ENCODE results near the gene CLCF1.

The CLCF1 gene

DNA sequence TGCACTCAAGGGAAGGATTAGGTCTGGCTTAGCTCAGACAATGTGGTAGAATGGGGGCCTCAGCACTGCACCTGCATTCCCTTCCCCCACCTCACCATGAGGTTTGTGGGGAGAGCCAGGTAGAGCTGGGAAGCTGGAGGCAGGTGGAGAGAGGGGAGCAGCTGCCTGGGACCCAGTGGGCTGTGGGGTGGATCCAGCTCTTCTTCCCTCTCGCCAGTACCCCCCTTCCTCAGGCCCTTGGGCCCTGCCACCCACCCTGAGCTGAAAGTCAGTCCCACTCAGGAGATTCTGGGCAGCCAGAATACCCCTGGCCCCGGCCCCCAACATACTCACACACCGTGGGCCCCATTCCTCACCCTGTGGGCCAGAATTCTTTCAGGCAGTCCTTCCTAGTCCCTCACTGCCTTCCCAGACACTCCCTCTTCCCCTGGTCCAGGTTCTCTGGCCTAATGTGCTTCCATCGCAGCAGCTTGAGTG, 17.0 kb downstream of the CLCF1 start:
- peaks cover 53% of the 10 kb centered on the region for H3K4me1 ChIP-seq (ENCODE audit: control insufficient read depth, insufficient read depth, low read length)
- no peaks in the 10 kb centered on the region for H3K36me3 ChIP-seq (ENCODE audit: control insufficient read depth, insufficient read depth, low read length, severe bottlenecking)
- no peaks in the 10 kb centered on the region for H3K9me3 ChIP-seq (ENCODE audit: control insufficient read depth, low read length)
- no peak for DNase-seq (ENCODE audit: low read depth)
- no peak overlapping the region for H3K4me3 ChIP-seq (ENCODE audit: low read length)
- H3K27me3 ChIP-seq (replicated peaks; ENCODE audit: control insufficient read depth, insufficient read depth, low read length) = no peaks in the 10 kb centered on the region
- H3K9ac ChIP-seq (ENCODE audit: low read length) = peak overlapping the region; percentile 98

DNA sequence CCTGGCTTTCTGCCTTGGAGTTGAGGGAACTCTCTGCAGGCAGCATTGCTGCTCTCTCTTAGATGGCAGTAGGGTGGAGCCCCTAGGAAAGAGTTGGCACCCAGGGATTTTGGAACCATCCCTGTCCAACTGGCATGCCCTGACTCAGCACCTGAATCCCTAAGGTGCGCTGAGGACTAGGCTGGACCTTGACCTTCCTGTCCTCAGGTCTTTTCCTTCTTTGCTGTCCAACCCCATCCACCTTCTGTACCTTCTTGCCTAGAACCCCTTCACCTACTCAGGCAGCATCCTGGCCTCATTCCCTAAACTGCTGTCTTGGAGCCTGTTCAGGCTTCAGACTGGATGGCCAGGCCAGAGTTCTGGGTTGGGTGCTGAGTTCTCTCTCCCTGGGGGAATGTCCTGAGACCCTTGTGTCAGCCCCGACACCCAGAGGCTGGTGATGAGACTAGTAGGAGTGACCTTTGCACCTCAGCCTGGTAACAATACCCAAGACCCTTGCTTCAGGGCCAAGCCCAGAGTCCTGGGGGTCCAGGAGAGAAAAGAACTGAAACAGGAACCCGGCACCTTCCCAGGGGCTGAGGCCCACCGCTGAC, 17.5 kb downstream of the CLCF1 start:
- no peak for DNase-seq (ENCODE audit: low read depth)
- Histone ChIP-seq H3K9ac (ENCODE audit: low read length) (peak overlapping the region; percentile 98), H3K27me3 (replicated peaks; ENCODE audit: control insufficient read depth, insufficient read depth, low read length) (no peaks in the 10 kb centered on the region), H3K36me3 (ENCODE audit: control insufficient read depth, insufficient read depth, low read length, severe bottlenecking) (no peaks in the 10 kb centered on the region), H3K9me3 (ENCODE audit: control insufficient read depth, low read length) (no peaks in the 10 kb centered on the region), H3K4me1 (ENCODE audit: control insufficient read depth, insufficient read depth, low read length) (peaks cover 58% of the 10 kb centered on the region), H3K4me3 (ENCODE audit: low read length) (no peak overlapping the region)

DNA sequence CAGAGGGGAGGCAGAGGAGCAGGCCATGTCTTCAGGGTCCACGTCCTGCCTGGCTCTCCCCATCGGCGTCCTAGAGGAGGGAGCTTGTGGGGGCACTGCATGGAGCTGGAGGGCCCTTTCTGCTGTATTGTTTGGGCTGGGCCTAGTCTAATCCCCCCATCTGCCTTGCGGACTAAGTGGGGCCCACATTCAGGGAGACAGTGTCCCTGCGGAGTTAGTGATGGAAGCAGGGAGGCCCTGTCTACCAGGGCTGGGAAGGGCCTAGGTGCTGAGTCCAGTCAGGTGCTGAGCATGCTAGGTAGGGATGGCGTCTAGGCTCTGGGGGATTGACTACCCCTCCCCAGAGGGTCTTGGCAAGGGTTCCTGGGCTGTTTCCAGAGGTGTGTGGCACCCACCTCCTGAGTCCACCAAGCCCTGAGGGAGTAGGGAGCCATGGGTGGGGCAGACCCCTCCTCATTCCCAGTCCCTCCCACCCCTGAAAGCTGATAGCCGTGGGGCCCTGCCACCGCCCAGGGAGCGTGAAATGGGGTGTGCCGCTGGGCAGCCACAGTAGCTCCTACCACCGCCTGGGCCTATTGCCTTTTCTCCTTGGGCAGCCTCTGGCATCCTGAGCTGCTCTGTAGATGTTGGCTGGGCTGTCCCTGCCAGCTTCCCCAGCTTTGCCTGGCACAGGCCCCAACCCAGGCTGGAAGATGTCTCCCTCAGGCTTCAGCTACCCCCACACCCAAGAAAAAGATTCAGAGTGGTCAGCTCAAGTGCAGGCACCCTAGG, 18.2 kb downstream of the CLCF1 start:
- Histone ChIP-seq H3K27me3 (replicated peaks; ENCODE audit: control insufficient read depth, insufficient read depth, low read length) (no peaks in the 10 kb centered on the region), H3K4me3 (ENCODE audit: low read length) (peak overlapping the region; percentile 28), H3K36me3 (ENCODE audit: control insufficient read depth, insufficient read depth, low read length, severe bottlenecking) (no peaks in the 10 kb centered on the region), H3K9me3 (ENCODE audit: control insufficient read depth, low read length) (no peaks in the 10 kb centered on the region), H3K9ac (ENCODE audit: low read length) (peak overlapping the region; percentile 98), H3K4me1 (ENCODE audit: control insufficient read depth, insufficient read depth, low read length) (peaks cover 58% of the 10 kb centered on the region)
- peak; percentile 33 for DNase-seq (ENCODE audit: low read depth)

DNA sequence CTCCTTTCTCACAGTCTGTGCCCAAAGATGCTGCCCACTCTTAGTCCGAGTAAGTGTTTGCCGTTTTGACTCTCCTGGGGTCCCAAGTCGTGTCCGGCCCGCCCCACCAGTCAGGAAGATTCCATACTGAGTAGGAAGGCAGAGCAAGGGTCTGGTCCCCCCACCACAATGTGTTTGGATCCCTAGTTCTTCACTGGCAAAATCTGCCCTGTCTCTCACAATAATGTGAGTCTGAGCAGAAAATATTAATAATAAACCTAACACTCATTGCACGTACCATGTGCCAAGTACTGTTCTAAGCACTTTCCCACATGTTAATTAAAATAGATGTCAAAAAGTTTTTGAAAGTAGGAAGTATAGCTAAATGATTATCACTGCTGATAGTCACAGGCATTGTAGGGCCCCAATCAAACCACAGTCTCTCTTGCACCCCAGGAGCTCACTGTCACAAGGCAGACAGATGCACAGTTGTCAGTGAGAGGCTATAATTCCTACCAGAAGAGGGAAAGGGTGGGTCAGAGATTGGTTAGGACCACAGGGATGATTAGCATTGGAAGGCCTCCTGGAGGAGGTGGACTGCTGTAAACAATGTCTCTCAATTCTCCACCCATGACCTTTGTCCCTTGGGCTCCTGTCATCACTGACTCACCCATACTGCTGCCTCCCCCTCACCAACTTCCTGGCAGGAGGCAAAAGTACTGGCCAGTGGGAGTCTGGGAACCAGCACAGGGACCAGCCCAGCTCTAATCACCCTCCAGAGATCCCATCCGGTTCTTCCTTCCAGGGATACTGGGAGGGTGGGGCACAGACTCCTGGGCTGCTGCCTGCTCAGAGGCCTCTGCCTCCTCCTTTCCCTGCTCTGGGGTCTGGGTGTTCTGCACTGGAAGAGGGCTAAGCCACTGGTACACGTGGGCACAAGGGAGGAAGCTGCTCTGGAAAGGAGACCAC, 19.0 kb downstream of the CLCF1 start:
- peak; percentile 82 for DNase-seq (ENCODE audit: low read depth)
- no peaks in the 10 kb centered on the region for H3K36me3 ChIP-seq (ENCODE audit: control insufficient read depth, insufficient read depth, low read length, severe bottlenecking)
- peaks cover 67% of the 10 kb centered on the region for H3K4me1 ChIP-seq (ENCODE audit: control insufficient read depth, insufficient read depth, low read length)
- H3K9me3 ChIP-seq (ENCODE audit: control insufficient read depth, low read length) = no peaks in the 10 kb centered on the region
- peak overlapping the region; percentile 98 for H3K9ac ChIP-seq (ENCODE audit: low read length)
- no peaks in the 10 kb centered on the region for H3K27me3 ChIP-seq (replicated peaks; ENCODE audit: control insufficient read depth, insufficient read depth, low read length)
- H3K4me3 ChIP-seq (ENCODE audit: low read length) = peak overlapping the region; percentile 75

DNA sequence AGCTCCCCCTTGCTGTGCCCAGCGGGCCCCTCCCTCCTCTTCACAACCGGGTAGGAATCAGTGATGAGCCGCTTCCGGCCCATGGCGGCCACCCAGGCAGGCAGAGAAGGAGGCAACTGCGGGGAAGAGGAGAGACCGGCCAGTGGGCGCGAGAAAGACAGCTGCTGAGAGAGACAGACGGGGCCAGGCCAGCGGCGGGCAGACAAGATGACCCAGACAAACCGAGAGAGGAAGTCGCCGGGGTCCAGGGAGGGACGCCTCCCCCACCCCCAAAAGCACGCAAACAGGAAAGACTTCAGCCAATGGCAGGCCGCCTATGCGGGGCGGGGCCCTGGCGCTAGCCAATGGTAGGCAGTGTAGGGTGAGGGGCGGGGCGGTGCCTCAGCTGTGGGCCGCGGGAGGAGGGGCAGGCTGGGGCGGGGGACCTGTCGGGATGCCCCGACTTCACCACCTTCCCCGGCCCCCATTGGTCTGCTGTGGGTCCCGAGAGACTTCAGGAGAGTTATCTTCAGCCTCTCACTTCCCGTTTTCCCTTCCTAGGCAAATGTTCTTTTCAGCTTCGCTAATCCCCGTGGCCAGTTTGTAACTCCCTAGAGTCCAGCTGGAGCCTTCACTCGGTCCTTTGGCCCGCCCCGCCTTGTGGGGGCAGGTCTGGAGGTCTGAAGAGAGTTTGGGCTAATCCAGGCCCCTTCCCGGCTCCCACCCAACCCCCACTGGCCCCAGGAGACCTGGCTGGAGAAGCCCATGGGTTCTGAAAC, 19.9 kb downstream of the CLCF1 start, which contains the start of gene POLD4:
Gene POLD4 (minus strand): TSS at position 230 of the 758 bp plus-strand sequence. CDS start 147 bp downstream, at position 83.
- H3K27me3 ChIP-seq (replicated peaks; ENCODE audit: control insufficient read depth, insufficient read depth, low read length) = no peaks in the 10 kb centered on the region
- no peaks in the 10 kb centered on the region for H3K9me3 ChIP-seq (ENCODE audit: control insufficient read depth, low read length)
- H3K9ac ChIP-seq (ENCODE audit: low read length) = peak within 1 kb of the TSS; percentile 98
- no peaks in the 10 kb centered on the region for H3K36me3 ChIP-seq (ENCODE audit: control insufficient read depth, insufficient read depth, low read length, severe bottlenecking)
- DNase-seq (ENCODE audit: low read depth) = peak; percentile 98
- peaks cover 75% of the 10 kb centered on the region for H3K4me1 ChIP-seq (ENCODE audit: control insufficient read depth, insufficient read depth, low read length)
- peak within 1 kb of the TSS; percentile 93 for H3K4me3 ChIP-seq (ENCODE audit: low read length)

- H3K9ac ChIP-seq (ENCODE audit: low read length) = peak overlapping the region; percentile 98
- peak overlapping the region; percentile 93 for H3K4me3 ChIP-seq (ENCODE audit: low read length)
- H3K9me3 ChIP-seq (ENCODE audit: control insufficient read depth, low read length) = no peaks in the 10 kb centered on the region
- H3K36me3 ChIP-seq (ENCODE audit: control insufficient read depth, insufficient read depth, low read length, severe bottlenecking) = no peaks in the 10 kb centered on the region
- H3K4me1 ChIP-seq (ENCODE audit: control insufficient read depth, insufficient read depth, low read length) = peaks cover 68% of the 10 kb centered on the region
- DNase-seq (ENCODE audit: low read depth) = no peak
- no peaks in the 10 kb centered on the region for H3K27me3 ChIP-seq (replicated peaks; ENCODE audit: control insufficient read depth, insufficient read depth, low read length)
Measured at GRCh38 chr11:67352546-67353316, 20.7 kb downstream of the CLCF1 start.

- H3K9ac ChIP-seq (ENCODE audit: low read length) = peak overlapping the region; percentile 57
- H3K9me3 ChIP-seq (ENCODE audit: control insufficient read depth, low read length) = no peaks in the 10 kb centered on the region
- no peaks in the 10 kb centered on the region for H3K36me3 ChIP-seq (ENCODE audit: control insufficient read depth, insufficient read depth, low read length, severe bottlenecking)
- H3K4me3 ChIP-seq (ENCODE audit: low read length) = no peak overlapping the region
- H3K27me3 ChIP-seq (replicated peaks; ENCODE audit: control insufficient read depth, insufficient read depth, low read length) = no peaks in the 10 kb centered on the region
- DNase-seq (ENCODE audit: low read depth) = peak; percentile 89
- peaks cover 62% of the 10 kb centered on the region for H3K4me1 ChIP-seq (ENCODE audit: control insufficient read depth, insufficient read depth, low read length)
Measured at GRCh38 chr11:67351275-67352005, 22.0 kb downstream of the CLCF1 start.

GRCh38 chr11:67349928-67350465, 23.4 kb downstream of the CLCF1 start:
- DNase-seq (ENCODE audit: low read depth) = no peak
- H3K27me3 ChIP-seq (replicated peaks; ENCODE audit: control insufficient read depth, insufficient read depth, low read length) = no peaks in the 10 kb centered on the region

GRCh38 chr11:67349457-67349856, 23.9 kb downstream of the CLCF1 start:
- H3K4me1 ChIP-seq (ENCODE audit: control insufficient read depth, insufficient read depth, low read length) = peaks cover 48% of the 10 kb centered on the region
- no peak for DNase-seq (ENCODE audit: low read depth)
- H3K36me3 ChIP-seq (ENCODE audit: control insufficient read depth, insufficient read depth, low read length, severe bottlenecking) = no peaks in the 10 kb centered on the region
- no peaks in the 10 kb centered on the region for H3K9me3 ChIP-seq (ENCODE audit: control insufficient read depth, low read length)
- H3K9ac ChIP-seq (ENCODE audit: low read length) = no peak overlapping the region
- H3K4me3 ChIP-seq (ENCODE audit: low read length) = no peak overlapping the region
- H3K27me3 ChIP-seq (replicated peaks; ENCODE audit: control insufficient read depth, insufficient read depth, low read length) = no peaks in the 10 kb centered on the region

More at GRCh38 chr11:67349928-67350465, 23.4 kb downstream of the CLCF1 start:
- Histone ChIP-seq H3K9me3 (ENCODE audit: control insufficient read depth, low read length) (no peaks in the 10 kb centered on the region), H3K36me3 (ENCODE audit: control insufficient read depth, insufficient read depth, low read length, severe bottlenecking) (no peaks in the 10 kb centered on the region), H3K4me1 (ENCODE audit: control insufficient read depth, insufficient read depth, low read length) (peaks cover 53% of the 10 kb centered on the region), H3K9ac (ENCODE audit: low read length) (no peak overlapping the region), H3K4me3 (ENCODE audit: low read length) (no peak overlapping the region)

Data from adipocyte (in vitro differentiated cells).